ENCODE results near the gene TNS3. TPM values are rescaled to one million over a fixed set of nuclear protein-coding genes. Genes with fewer than 3 reads are reported as not detected.

TNS3 gene
- total RNA-seq, 4 donors from 2014 or later: 27.2 to 110 (median 47.5) TPM

DNA sequence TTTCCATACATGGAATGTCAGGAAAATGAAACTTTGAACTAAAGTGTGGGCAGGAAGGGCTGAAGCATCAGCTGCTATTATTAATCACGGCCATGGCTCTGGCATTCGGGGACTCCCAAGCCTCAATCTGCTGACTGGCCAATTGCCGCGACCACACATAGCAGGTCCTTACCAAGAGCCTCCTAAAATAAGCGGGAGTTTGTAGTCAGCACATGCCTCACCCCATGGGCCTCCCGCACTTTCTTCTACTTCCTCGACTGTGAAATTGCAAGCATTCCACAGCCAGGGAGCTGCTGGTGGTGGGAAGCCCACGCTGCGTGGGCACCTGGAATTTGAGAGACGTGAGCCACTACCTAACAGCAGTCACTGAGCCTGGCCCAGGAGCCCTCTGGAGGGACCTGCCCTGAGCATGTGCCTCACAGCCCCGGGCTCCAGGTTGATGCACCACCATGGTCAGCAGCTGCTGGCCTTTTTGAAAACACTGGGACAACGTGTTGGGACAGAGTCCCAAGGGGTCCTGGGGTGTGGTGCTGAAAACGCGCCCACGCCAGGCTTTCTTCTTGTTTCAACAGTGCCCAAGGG, 211.4 kb downstream of the TNS3 start:
- intact Hi-C loops (cut with DNase I; ENCODE audit: low total_unique reads): no loop called here
- no peaks in the 10 kb centered on the region for H3K27me3 ChIP-seq
- H3K36me3 ChIP-seq: no peaks in the 10 kb centered on the region
- no peak overlapping the region for H3K27ac ChIP-seq
- no peaks in the 10 kb centered on the region for H3K9me3 ChIP-seq
- no peak for DNase-seq
- no peak for TF ChIP-seq CTCF (IDR thresholded peaks at IDR 0.05)
- no peaks in the 10 kb centered on the region for H3K4me1 ChIP-seq
- no peak overlapping the region for H3K4me3 ChIP-seq

GRCh38 chr7:47369736-47370135, 212.2 kb downstream of the TNS3 start:
- TF ChIP-seq POLR2A (IDR thresholded peaks at IDR 0.05) (no peak), CTCF (IDR thresholded peaks at IDR 0.05) (no peak)
- Histone ChIP-seq H3K27ac (no peak overlapping the region), H3K27me3 (no peaks in the 10 kb centered on the region), H3K9me3 (no peaks in the 10 kb centered on the region), H3K36me3 (no peaks in the 10 kb centered on the region), H3K4me1 (no peaks in the 10 kb centered on the region), H3K4me3 (no peak overlapping the region)
- DNase-seq: no peak
- intact Hi-C loops (cut with DNase I; ENCODE audit: low total_unique reads): no loop called here

DNA sequence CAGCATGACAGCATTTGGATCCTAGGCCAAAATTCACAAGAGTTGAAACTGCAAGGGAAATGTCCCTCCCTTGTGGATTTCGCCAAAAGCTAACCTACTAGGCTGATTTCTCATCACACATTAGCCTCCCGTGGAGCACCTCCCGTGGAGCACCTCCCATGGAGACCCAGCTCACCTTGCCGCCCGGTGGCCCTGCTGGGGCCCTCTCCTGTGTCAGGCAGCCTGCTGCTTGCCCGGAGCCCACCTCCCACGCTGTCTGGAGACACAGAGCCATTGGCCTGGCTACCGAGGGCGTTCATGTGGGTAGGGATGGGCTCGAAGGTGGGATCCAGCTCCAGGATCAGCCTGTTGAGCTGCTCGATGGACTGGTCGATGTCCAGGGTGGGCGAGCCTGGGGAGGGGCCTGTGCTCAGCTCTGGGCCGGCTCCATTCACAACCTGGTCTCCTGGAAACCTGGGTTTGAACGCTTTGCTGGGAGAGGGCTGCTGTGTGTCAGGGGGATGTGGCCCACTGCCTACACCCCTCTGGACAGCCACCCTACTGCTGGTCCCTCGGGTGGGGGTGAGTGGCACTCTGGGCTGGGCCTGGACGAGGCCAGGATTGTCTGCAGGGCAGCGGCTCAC, 213.6 kb downstream of the TNS3 start:
- no peak overlapping the region for H3K4me3 ChIP-seq
- no peaks in the 10 kb centered on the region for H3K9me3 ChIP-seq
- TF ChIP-seq POLR2A (IDR thresholded peaks at IDR 0.05): no peak
- no peak for TF ChIP-seq CTCF (IDR thresholded peaks at IDR 0.05)
- intact Hi-C loops (cut with DNase I; ENCODE audit: low total_unique reads): no loop called here
- H3K27ac ChIP-seq: no peak overlapping the region
- H3K27me3 ChIP-seq: no peaks in the 10 kb centered on the region
- DNase-seq: no peak
- H3K4me1 ChIP-seq: no peaks in the 10 kb centered on the region
- no peaks in the 10 kb centered on the region for H3K36me3 ChIP-seq

- no peak for TF ChIP-seq CTCF (IDR thresholded peaks at IDR 0.05)
- TF ChIP-seq POLR2A (IDR thresholded peaks at IDR 0.05): no peak
- no peak overlapping the region for H3K4me3 ChIP-seq
- no peaks in the 10 kb centered on the region for H3K4me1 ChIP-seq
- H3K9me3 ChIP-seq: no peaks in the 10 kb centered on the region
- no peak for DNase-seq
- intact Hi-C loops (cut with DNase I; ENCODE audit: low total_unique reads): no loop called here
- no peak overlapping the region for H3K27ac ChIP-seq
- no peaks in the 10 kb centered on the region for H3K27me3 ChIP-seq
- H3K36me3 ChIP-seq: no peaks in the 10 kb centered on the region
Observed at GRCh38 chr7:47367369-47367768, 214.5 kb downstream of the TNS3 start.

- Histone ChIP-seq H3K9me3 (no peaks in the 10 kb centered on the region), H3K4me3 (no peak overlapping the region), H3K27ac (no peak overlapping the region), H3K4me1 (no peaks in the 10 kb centered on the region), H3K27me3 (no peaks in the 10 kb centered on the region), H3K36me3 (no peaks in the 10 kb centered on the region)
- no peak for DNase-seq
- intact Hi-C loops (cut with DNase I; ENCODE audit: low total_unique reads): no loop called here
- no peak for TF ChIP-seq CTCF (IDR thresholded peaks at IDR 0.05)
- no peak for TF ChIP-seq POLR2A (IDR thresholded peaks at IDR 0.05)
Observed at GRCh38 chr7:47366960-47367359, 215.0 kb downstream of the TNS3 start.

Data from uterus (tissue), 4 donors.